Neural progenitor cell (in vitro differentiated cells): ENCODE measurements around the gene UNK. TPM values are rescaled to one million over a fixed set of nuclear protein-coding genes. Genes with fewer than 3 reads are reported as not detected.

Experiments
- DNase-seq: peaks from one replicate; pipeline ENCODE4 v3.0.0-alpha.2; 2016; ENCODE audit warnings: low spot score
- H2AFZ ChIP-seq: fragments of 200-600 bp; sonication (generic); replicated peaks from 2 replicates; pipeline ENCODE4 v1.6.1; 2016; ENCODE audit warnings: antibody characterized with exemption
- H3F3A ChIP-seq: fragments of 200-600 bp; sonication (generic); 2 replicates; pipeline ENCODE4 v1.6.1; 2016; ENCODE audit warnings: antibody characterized with exemption, low read depth
- H3K27ac ChIP-seq: fragments of 200-600 bp; sonication (generic); 2 replicates; pipeline ENCODE4 v1.5.1; 2016; ENCODE audit warnings: mild to moderate bottlenecking
- H3K27me3 ChIP-seq: fragments of 200-600 bp; sonication (generic); 2 replicates; pipeline ENCODE4 v1.6.1; 2016; ENCODE audit warnings: mild to moderate bottlenecking, moderate library complexity
- H3K36me3 ChIP-seq: fragments of 200-600 bp; sonication (generic); 2 replicates; pipeline ENCODE4 v1.5.1; 2016
- H3K4me1 ChIP-seq: fragments of 200-600 bp; sonication (generic); 2 replicates; pipeline ENCODE4 v1.6.1; 2016; ENCODE audit warnings: mixed run types
- H3K4me2 ChIP-seq: fragments of 200-600 bp; sonication (generic); 2 replicates; pipeline ENCODE4 v1.6.1; 2016
- H3K4me3 ChIP-seq: fragments of 200-600 bp; sonication (generic); 2 replicates; pipeline ENCODE4 v1.5.1; 2016
- H3K79me2 ChIP-seq: fragments of 200-600 bp; sonication (generic); 2 replicates; pipeline ENCODE4 v1.6.1; 2016; ENCODE audit warnings: low read depth
- H3K9ac ChIP-seq: fragments of 200-600 bp; sonication (generic); 2 replicates; pipeline ENCODE4 v1.6.1; 2016
- H3K9me3 ChIP-seq: fragments of 200-600 bp; sonication (generic); 2 replicates; pipeline ENCODE4 v1.5.1; 2016; ENCODE audit warnings: low read depth
- H4K20me1 ChIP-seq: fragments of 200-600 bp; sonication (generic); 2 replicates; pipeline ENCODE4 v1.6.1; 2016; ENCODE audit warnings: low read depth
- H3K27ac Mint-ChIP-seq: 3 replicates; pipeline ENCODE4 v1.8.0; 2021; ENCODE audit warnings: mixed read lengths
- H3K27me3 Mint-ChIP-seq: 2 replicates; pipeline ENCODE4 v1.8.0; 2022; ENCODE audit warnings: low read depth, mild to moderate bottlenecking, inconsistent platforms, moderate library complexity, mixed read lengths; ENCODE audit not compliant: insufficient read depth
- H3K36me3 Mint-ChIP-seq: 3 replicates; pipeline ENCODE4 v1.8.0; 2021; ENCODE audit warnings: mixed read lengths
- H3K4me1 Mint-ChIP-seq: 3 replicates; pipeline ENCODE4 v1.8.0; 2021; ENCODE audit warnings: mixed read lengths
- H3K4me3 Mint-ChIP-seq: 3 replicates; pipeline ENCODE4 v1.8.0; 2021; ENCODE audit warnings: mild to moderate bottlenecking, moderate library complexity, mixed read lengths
- H3K9me3 Mint-ChIP-seq: 3 replicates; pipeline ENCODE4 v1.8.0; 2020; ENCODE audit warnings: mixed read lengths
- EZH2 ChIP-seq: fragments of 200-600 bp; sonication (generic); IDR thresholded peaks from 2 replicates; pipeline ENCODE4 v1.6.1; 2017; ENCODE audit warnings: antibody characterized with exemption, mild to moderate bottlenecking, moderate library complexity
- EZH2phosphoT487 ChIP-seq: fragments of 200-600 bp; sonication (generic); IDR thresholded peaks from 2 replicates; pipeline ENCODE4 v1.6.1; 2017; ENCODE audit warnings: antibody characterized with exemption
- total RNA-seq: library from RNA; depleted of rRNA; stranded (reverse); fragments of >200 nt; gene quantifications from 2 replicates; pipeline ENCODE4 v1.2.3, GENCODE V29; 2015; ENCODE audit warnings: low replicate concordance
- TF ChIP-seq, protein P1 (sequence below): fragments of 200-600 bp; sonication (generic); IDR thresholded peaks from 2 replicates; pipeline ENCODE4 v1.5.1; 2017; ENCODE audit warnings: antibody characterized with exemption, mild to moderate bottlenecking

The UNK gene
- total RNA-seq, 1 donor from 2014 or later, result 38.5 TPM

GRCh38 chr17:75738218-75738802, 46.3 kb upstream of the UNK start:
- Histone ChIP-seq H3K9me3 (no peaks in the 10 kb centered on the region), H3K9ac (no peak overlapping the region), H4K20me1 (no peaks in the 10 kb centered on the region), H3K36me3 (no peaks in the 10 kb centered on the region), H2AFZ (no peak overlapping the region), H3K27ac (no peak overlapping the region), H3K79me2 (no peaks in the 10 kb centered on the region), H3K4me1 (no peaks in the 10 kb centered on the region), H3K27me3 (no peaks in the 10 kb centered on the region), H3K4me2 (no peak overlapping the region), H3K4me3 (no peak overlapping the region), H3F3A (no peaks in the 10 kb centered on the region)
- DNase-seq, result no peak
- TF ChIP-seq EZH2 (no peak), EZH2phosphoT487 (no peak)
- TF ChIP-seq, protein P1, sequence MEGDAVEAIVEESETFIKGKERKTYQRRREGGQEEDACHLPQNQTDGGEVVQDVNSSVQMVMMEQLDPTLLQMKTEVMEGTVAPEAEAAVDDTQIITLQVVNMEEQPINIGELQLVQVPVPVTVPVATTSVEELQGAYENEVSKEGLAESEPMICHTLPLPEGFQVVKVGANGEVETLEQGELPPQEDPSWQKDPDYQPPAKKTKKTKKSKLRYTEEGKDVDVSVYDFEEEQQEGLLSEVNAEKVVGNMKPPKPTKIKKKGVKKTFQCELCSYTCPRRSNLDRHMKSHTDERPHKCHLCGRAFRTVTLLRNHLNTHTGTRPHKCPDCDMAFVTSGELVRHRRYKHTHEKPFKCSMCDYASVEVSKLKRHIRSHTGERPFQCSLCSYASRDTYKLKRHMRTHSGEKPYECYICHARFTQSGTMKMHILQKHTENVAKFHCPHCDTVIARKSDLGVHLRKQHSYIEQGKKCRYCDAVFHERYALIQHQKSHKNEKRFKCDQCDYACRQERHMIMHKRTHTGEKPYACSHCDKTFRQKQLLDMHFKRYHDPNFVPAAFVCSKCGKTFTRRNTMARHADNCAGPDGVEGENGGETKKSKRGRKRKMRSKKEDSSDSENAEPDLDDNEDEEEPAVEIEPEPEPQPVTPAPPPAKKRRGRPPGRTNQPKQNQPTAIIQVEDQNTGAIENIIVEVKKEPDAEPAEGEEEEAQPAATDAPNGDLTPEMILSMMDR, result no peak
- Mint-ChIP-seq H3K36me3 (no peaks in the 10 kb centered on the region), H3K27me3 (peaks cover 10% of the 10 kb centered on the region), H3K27ac (peak overlapping the region; percentile 90), H3K4me3 (no peak overlapping the region), H3K9me3 (no peaks in the 10 kb centered on the region), H3K4me1 (peaks cover 6% of the 10 kb centered on the region)

DNA sequence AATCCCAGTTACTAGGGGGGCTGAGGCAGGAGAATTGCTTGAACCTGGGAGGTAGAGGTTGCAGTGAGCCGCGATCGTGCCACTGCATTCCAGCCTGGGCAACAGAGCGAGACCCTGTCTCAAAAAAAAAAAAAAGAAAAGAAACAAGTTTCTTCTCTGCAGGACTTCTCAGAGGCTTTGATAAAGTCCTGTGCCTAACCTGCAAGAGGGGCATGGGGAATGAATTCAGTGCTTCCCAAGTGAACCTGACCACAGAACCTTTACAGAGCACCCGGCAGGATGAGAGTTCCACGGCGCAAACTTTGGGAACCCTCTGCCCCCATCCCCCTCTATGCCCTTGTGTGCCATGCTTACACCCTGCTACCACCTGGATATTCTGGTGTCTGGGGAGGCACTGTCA, 45.4 kb upstream of the UNK start:
- no peaks in the 10 kb centered on the region for H3K27me3 ChIP-seq
- H3K27ac ChIP-seq, result no peak overlapping the region
- H3K27ac Mint-ChIP-seq, result no peak overlapping the region
- H3K9me3 ChIP-seq, result no peaks in the 10 kb centered on the region
- no peak for DNase-seq
- H2AFZ ChIP-seq, result no peak overlapping the region
- H3K4me3 Mint-ChIP-seq, result no peak overlapping the region
- H3K79me2 ChIP-seq, result no peaks in the 10 kb centered on the region
- H4K20me1 ChIP-seq, result no peaks in the 10 kb centered on the region
- H3K9me3 Mint-ChIP-seq, result no peaks in the 10 kb centered on the region
- peaks cover 6% of the 10 kb centered on the region for H3K4me1 Mint-ChIP-seq
- H3K9ac ChIP-seq, result no peak overlapping the region
- no peak overlapping the region for H3K4me3 ChIP-seq
- no peaks in the 10 kb centered on the region for H3K4me1 ChIP-seq
- TF ChIP-seq, protein P1, result no peak
- no peak for TF ChIP-seq EZH2phosphoT487
- TF ChIP-seq EZH2, result no peak
- no peaks in the 10 kb centered on the region for H3F3A ChIP-seq
- no peaks in the 10 kb centered on the region for H3K36me3 ChIP-seq
- no peak overlapping the region for H3K4me2 ChIP-seq
- H3K27me3 Mint-ChIP-seq, result peaks cover 6% of the 10 kb centered on the region
- no peaks in the 10 kb centered on the region for H3K36me3 Mint-ChIP-seq

- Mint-ChIP-seq H3K27me3 (peaks cover 3% of the 10 kb centered on the region), H3K36me3 (no peaks in the 10 kb centered on the region), H3K9me3 (no peaks in the 10 kb centered on the region), H3K4me1 (peaks cover 6% of the 10 kb centered on the region), H3K4me3 (no peak overlapping the region), H3K27ac (no peak overlapping the region)
- H3F3A ChIP-seq, result no peaks in the 10 kb centered on the region
- H3K9me3 ChIP-seq, result no peaks in the 10 kb centered on the region
- H3K27ac ChIP-seq, result no peak overlapping the region
- H3K4me2 ChIP-seq, result no peak overlapping the region
- H3K9ac ChIP-seq, result no peak overlapping the region
- no peak overlapping the region for H2AFZ ChIP-seq
- TF ChIP-seq EZH2 (no peak), EZH2phosphoT487 (no peak)
- no peaks in the 10 kb centered on the region for H3K27me3 ChIP-seq
- H3K4me3 ChIP-seq, result no peak overlapping the region
- H3K36me3 ChIP-seq, result no peaks in the 10 kb centered on the region
- H3K79me2 ChIP-seq, result no peaks in the 10 kb centered on the region
- no peak for DNase-seq
- no peaks in the 10 kb centered on the region for H3K4me1 ChIP-seq
- H4K20me1 ChIP-seq, result no peaks in the 10 kb centered on the region
Measured at GRCh38 chr17:75739801-75740200, 44.8 kb upstream of the UNK start.

DNA sequence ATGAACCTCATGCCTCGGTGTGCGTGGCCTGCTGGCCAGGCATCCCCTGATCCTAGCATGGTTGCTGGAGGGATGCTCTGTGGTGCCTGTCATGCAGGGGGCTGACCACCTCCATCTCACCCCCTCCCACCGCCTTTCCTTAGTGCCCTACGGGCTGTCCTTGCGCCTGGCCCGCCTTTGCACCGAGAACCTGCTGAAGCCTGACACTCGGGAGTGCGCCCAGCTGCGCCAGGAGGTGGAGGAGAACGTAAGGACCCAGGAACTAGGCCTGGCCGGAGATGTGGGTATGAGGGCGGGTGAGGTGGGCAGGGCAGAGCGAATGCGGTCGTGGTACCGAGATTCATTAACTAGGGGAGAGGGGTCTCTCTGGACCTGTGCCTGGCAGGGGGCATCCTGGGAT, 44.4 kb upstream of the UNK start:
- Mint-ChIP-seq H3K9me3 (no peaks in the 10 kb centered on the region), H3K4me1 (peaks cover 6% of the 10 kb centered on the region)
- H3K36me3 ChIP-seq, result no peaks in the 10 kb centered on the region

More for the DNA sequence above, 44.4 kb upstream of the UNK start:
- Histone ChIP-seq H3K27ac (no peak overlapping the region), H3K27me3 (no peaks in the 10 kb centered on the region), H3K4me3 (no peak overlapping the region), H4K20me1 (no peaks in the 10 kb centered on the region), H3K4me1 (no peaks in the 10 kb centered on the region), H3K9me3 (no peaks in the 10 kb centered on the region), H3K9ac (no peak overlapping the region), H2AFZ (no peak overlapping the region), H3F3A (no peaks in the 10 kb centered on the region), H3K79me2 (no peaks in the 10 kb centered on the region), H3K4me2 (no peak overlapping the region)
- TF ChIP-seq, protein P1, result no peak
- TF ChIP-seq EZH2, result no peak
- TF ChIP-seq EZH2phosphoT487, result no peak
- no peak for DNase-seq
- H3K27me3 Mint-ChIP-seq, result peaks cover 3% of the 10 kb centered on the region
- no peak overlapping the region for H3K27ac Mint-ChIP-seq
- no peaks in the 10 kb centered on the region for H3K36me3 Mint-ChIP-seq
- H3K4me3 Mint-ChIP-seq, result no peak overlapping the region
